WTC11 (cell line): ENCODE data around the gene HSPG2. TPM values are rescaled to one million over a fixed set of nuclear protein-coding genes. Genes with fewer than 3 reads are reported as not detected.

Source experiments
- ATAC-seq: fragments of 200-7000 bp; cut with Tn5 transposase; 2 replicates; pipeline ENCODE4 v1.10.0; 2021; ENCODE audit warnings: mild to moderate bottlenecking, moderate library complexity
- CTCF ChIA-PET: fragments of 300-600 bp; sonication (Branson Sonifier 250); formaldehyde crosslinking; loops from one replicate; lab custom pipeline; 2021; ENCODE audit warnings: antibody characterized with exemption; lab: Charles Lee
- POLR2A ChIA-PET: fragments of 350-600 bp; sonication (Branson Sonifier 250); formaldehyde crosslinking; loops from one replicate; lab custom pipeline; 2021; ENCODE audit warnings: antibody characterized with exemption; lab: Charles Lee
- DNase-seq: peaks from one replicate; pipeline ENCODE4 v3.0.0; 2021; ENCODE audit warnings: low spot score
- H3K27ac Mint-ChIP-seq: 2 replicates; pipeline ENCODE4 v1.8.0; 2021; ENCODE audit warnings: mixed read lengths
- H3K27me3 Mint-ChIP-seq: 2 replicates; pipeline ENCODE4 v1.8.0; 2021; ENCODE audit warnings: low read depth, mild to moderate bottlenecking, moderate library complexity, mixed read lengths
- H3K36me3 Mint-ChIP-seq: 2 replicates; pipeline ENCODE4 v1.8.0; 2021; ENCODE audit warnings: mixed read lengths
- H3K4me1 Mint-ChIP-seq: 2 replicates; pipeline ENCODE4 v1.8.0; 2022; ENCODE audit warnings: mixed read lengths
- H3K4me3 Mint-ChIP-seq: 2 replicates; pipeline ENCODE4 v1.8.0; 2021; ENCODE audit warnings: mild to moderate bottlenecking, moderate library complexity, mixed read lengths
- H3K9me3 Mint-ChIP-seq: 2 replicates; pipeline ENCODE4 v1.8.0; 2021; ENCODE audit warnings: mixed read lengths
- AFF4 ChIP-seq: sonication (generic); formaldehyde crosslinking; IDR thresholded peaks from 2 replicates; pipeline ENCODE4 v1.8.1; 2023; ENCODE audit warnings: mild to moderate bottlenecking, missing genetic modification reagents, borderline replicate concordance
- CDX4 ChIP-seq: fragments of 250-450 bp; sonication (Bioruptor Pico); IDR thresholded peaks from 2 replicates; pipeline ENCODE4 v1.9.0; 2021; ENCODE audit warnings: moderate library complexity, mild to moderate bottlenecking, inconsistent platforms, borderline replicate concordance
- E2F4 ChIP-seq: sonication (generic); formaldehyde crosslinking; IDR thresholded peaks from 2 replicates; pipeline ENCODE4 v1.8.1; 2022; ENCODE audit warnings: low read depth, mild to moderate bottlenecking, moderate library complexity, missing genetic modification reagents, borderline replicate concordance
- EMX1 ChIP-seq: fragments of 250-450 bp; sonication (Bioruptor Pico); IDR thresholded peaks from 2 replicates; pipeline ENCODE4 v1.8.0; 2021; ENCODE audit warnings: mild to moderate bottlenecking
- IRF2 ChIP-seq: sonication (generic); formaldehyde crosslinking; IDR thresholded peaks from 2 replicates; pipeline ENCODE4 v1.8.0; 2022; ENCODE audit warnings: low read depth, missing genetic modification reagents, borderline replicate concordance
- PRDM15 ChIP-seq: sonication (generic); formaldehyde crosslinking; IDR thresholded peaks from 2 replicates; pipeline ENCODE4 v1.8.0; 2022; ENCODE audit warnings: missing genetic modification reagents
- PRRX2 ChIP-seq: fragments of 250-450 bp; sonication (Bioruptor Pico); IDR thresholded peaks from 2 replicates; pipeline ENCODE4 v1.8.0; 2021; ENCODE audit warnings: mild to moderate bottlenecking
- RELA ChIP-seq: sonication (generic); formaldehyde crosslinking; IDR thresholded peaks from 2 replicates; pipeline ENCODE4 v1.8.1; 2022; ENCODE audit warnings: missing genetic modification reagents, mild to moderate bottlenecking, borderline replicate concordance
- SMAD4 ChIP-seq: sonication (generic); formaldehyde crosslinking; IDR thresholded peaks from 2 replicates; pipeline ENCODE4 v1.8.0; 2022; ENCODE audit warnings: mild to moderate bottlenecking, missing genetic modification reagents
- STAT6 ChIP-seq: sonication (generic); formaldehyde crosslinking; conservative IDR thresholded peaks from 2 replicates; pipeline ENCODE4 v1.8.1; 2023; ENCODE audit warnings: mild to moderate bottlenecking, low read depth, missing genetic modification reagents, moderate library complexity
- USF1 ChIP-seq: sonication (generic); formaldehyde crosslinking; IDR thresholded peaks from 2 replicates; pipeline ENCODE4 v1.8.0; 2022; ENCODE audit warnings: mild to moderate bottlenecking, missing genetic modification reagents
- ZNF232 ChIP-seq: sonication (generic); formaldehyde crosslinking; IDR thresholded peaks from 2 replicates; pipeline ENCODE4 v1.8.0; 2022; ENCODE audit warnings: mild to moderate bottlenecking, missing genetic modification reagents
- ZNF317 ChIP-seq: sonication (generic); formaldehyde crosslinking; IDR thresholded peaks from 2 replicates; pipeline ENCODE4 v1.8.1; 2023; ENCODE audit warnings: low read depth, mild to moderate bottlenecking, moderate library complexity, missing genetic modification reagents, borderline replicate concordance
- ZNF425 ChIP-seq: fragments of 250-450 bp; sonication (Bioruptor Pico); conservative IDR thresholded peaks from 2 replicates; pipeline ENCODE4 v1.9.0; 2021; ENCODE audit warnings: mild to moderate bottlenecking
- ZNF532 ChIP-seq: fragments of 250-450 bp; sonication (Bioruptor Pico); IDR thresholded peaks from 2 replicates; pipeline ENCODE4 v1.9.0; 2021; ENCODE audit warnings: mild to moderate bottlenecking, borderline replicate concordance
- total RNA-seq: library from RNA; stranded (reverse); gene quantifications from 3 replicates; pipeline ENCODE4 v1.2.3, GENCODE V29; 2021

HSPG2 gene
- total RNA-seq, 1 experiment from 2014 or later: 120 TPM

GRCh38 chr1:21836010-21836409 lies 101.1 kb downstream of the HSPG2 start (continued):
- TF ChIP-seq PRDM15 (CRISPR knock-in tag): no peak
- no peak for TF ChIP-seq EMX1 (CRISPR knock-in tag)
- TF ChIP-seq ZNF532 (CRISPR knock-in tag): no peak
- no peak for TF ChIP-seq AFF4
- TF ChIP-seq E2F4: no peak

- H3K4me3 Mint-ChIP-seq: no peak overlapping the region
- no peak for ATAC-seq
- H3K36me3 Mint-ChIP-seq: peaks cover 60% of the 10 kb centered on the region
- 0 out of 2 replicates have a peak overlapping the region, but pooled peaks have one; percentile 7 for H3K27ac Mint-ChIP-seq
- no peaks in the 10 kb centered on the region for H3K27me3 Mint-ChIP-seq
- peaks cover 19% of the 10 kb centered on the region for H3K9me3 Mint-ChIP-seq
- no peak for DNase-seq
- ChIA-PET CTCF (no interaction called here), POLR2A (no interaction called here)
- no peaks in the 10 kb centered on the region for H3K4me1 Mint-ChIP-seq
- TF ChIP-seq CDX4 (no peak), PRRX2 (CRISPR knock-in tag) (no peak), ZNF425 (no peak), ZNF317 (CRISPR knock-in tag) (no peak), STAT6 (CRISPR knock-in tag) (no peak), SMAD4 (CRISPR knock-in tag) (no peak), USF1 (no peak), IRF2 (CRISPR knock-in tag) (no peak), ZNF232 (CRISPR knock-in tag) (no peak), RELA (CRISPR knock-in tag) (no peak)
Observed at GRCh38 chr1:21834666-21835065, 102.4 kb downstream of the HSPG2 start.
